K562 (cell line): Measurements from ENCODE around the gene MECP2. TPM values are rescaled to one million over a fixed set of nuclear protein-coding genes. Genes with fewer than 3 reads are reported as not detected.

Experiments
- ATAC-seq: fragments of 200-7000 bp; cut with Tn5 transposase; 3 replicates; pipeline ENCODE4 v1.9.1; 2020; ENCODE audit warnings: moderate library complexity
- BruUV-seq: library from RNA; stranded (reverse); fragments of 400-500 nt; replicated peaks from 2 replicates; lab custom pipeline; 2021; lab: Mats Ljungman, UMichigan
- CTCF ChIA-PET: fragments of 300-600 bp; formaldehyde crosslinking; extraction: SDS; loops from one replicate; lab custom pipeline; 2021; ENCODE audit warnings: low intra/inter-chr PET ratio; lab: Yijun Ruan, JAX
- POLR2A ChIA-PET: fragments of 300-600, 350-650 bp; sonication (Branson Sonifier 250); formaldehyde crosslinking; extraction: SDS; loops from one replicate; lab custom pipeline; 2021; ENCODE audit warnings: antibody characterized with exemption, inconsistent platforms; lab: Yijun Ruan, JAX
- DNase-seq, 4 experiments: peaks; one replicate each; pipeline versions ENCODE4 v3.0.0 to v3.0.0-alpha.2; 2011 to 2018; ENCODE audit warnings: low spot score in 3 of 4, mixed read lengths in 3 of 4; ENCODE audit errors: extremely low read depth in 1 of 4
- FAIRE-seq: peaks from 2 replicates; lab custom pipeline; 2011; peaks lifted over from hg19 to GRCh38; lab: Jason Lieb, UNC
- H2AFZ ChIP-seq: 2 replicates; pipeline ENCODE4 v1.6.0; 2011; ENCODE audit warnings: low read depth, low read length, control low read depth, inconsistent platforms
- H3K27ac ChIP-seq: fragments of 200-600 bp; 3 replicates; pipeline ENCODE4 v1.8.0; 2011; ENCODE audit warnings: low read depth, mild to moderate bottlenecking, control low read depth, inconsistent platforms, low read length, moderate library complexity, mixed read lengths; ENCODE audit errors: extremely low read depth
- H3K27me3 ChIP-seq, 2 experiments: fragments of 300-600 bp in 1 of 2; 2 replicates in 1 of 2; 3 replicates in 1 of 2; pipeline versions ENCODE4 v1.6.0 to v1.8.0; 2011; ENCODE audit warnings: inconsistent platforms in 2 of 2, low read length in 2 of 2, mild to moderate bottlenecking in 1 of 2, mixed read lengths in 1 of 2, moderate library complexity in 1 of 2; ENCODE audit not compliant: control insufficient read depth in 2 of 2, insufficient read depth in 2 of 2
- H3K36me3 ChIP-seq: fragments of 300-600 bp; 3 replicates; pipeline ENCODE4 v1.8.0; 2011; ENCODE audit warnings: mild to moderate bottlenecking, low read length, inconsistent platforms; ENCODE audit not compliant: control insufficient read depth, insufficient read depth
- H3K4me1 ChIP-seq, 2 experiments: fragments of 200-600 bp in 1 of 2; replicated peaks in 1 of 2; 2 replicates in 1 of 2; 3 replicates in 1 of 2; pipeline versions ENCODE4 v1.5.1 to v1.8.0; 2011; ENCODE audit warnings: inconsistent platforms in 2 of 2, low read length in 2 of 2, mild to moderate bottlenecking in 1 of 2, mixed read lengths in 1 of 2, moderate library complexity in 1 of 2; ENCODE audit not compliant: control insufficient read depth in 2 of 2, insufficient read depth in 2 of 2
- H3K4me2 ChIP-seq: 2 replicates; pipeline ENCODE4 v1.6.1; 2011; ENCODE audit warnings: low read length, control low read depth, inconsistent platforms, mixed read lengths; ENCODE audit not compliant: insufficient read depth
- H3K4me3 ChIP-seq: fragments of 200-600 bp; sonication (generic), shearing (Covaris generic); 2 replicates; pipeline ENCODE4 v1.5.1; 2016; ENCODE audit warnings: control low read depth, inconsistent platforms
- H3K79me2 ChIP-seq: fragments of 200-600 bp; 3 replicates; pipeline ENCODE4 v1.8.0; 2011; ENCODE audit warnings: low read length, inconsistent platforms; ENCODE audit not compliant: control insufficient read depth, insufficient read depth
- H3K9ac ChIP-seq, 2 experiments: 2 replicates each; pipeline versions ENCODE4 v1.6.0 to v1.6.1; 2011; ENCODE audit warnings: low read depth in 2 of 2, low read length in 2 of 2, control low read depth in 1 of 2, inconsistent platforms in 1 of 2, mild to moderate bottlenecking in 1 of 2, mixed read lengths in 1 of 2; ENCODE audit not compliant: insufficient read depth in 1 of 2
- H3K9me1 ChIP-seq: one replicate; pipeline ENCODE4 v1.6.0; 2011; ENCODE audit warnings: inconsistent platforms, mild to moderate bottlenecking, low read length, moderate library complexity; ENCODE audit not compliant: control insufficient read depth, insufficient read depth
- H3K9me3 ChIP-seq: replicated peaks from 2 replicates; pipeline ENCODE4 v1.5.1; 2011; ENCODE audit warnings: low read depth, low read length, inconsistent platforms; ENCODE audit not compliant: control insufficient read depth, insufficient read depth
- H4K20me1 ChIP-seq: replicated peaks from 2 replicates; pipeline ENCODE4 v1.6.1; 2011; ENCODE audit warnings: low read length, inconsistent platforms, mixed read lengths; ENCODE audit not compliant: control insufficient read depth, insufficient read depth
- CGGBP1 ChIP-seq: fragments of 250-450 bp; sonication (Bioruptor Pico); IDR thresholded peaks from 2 replicates; pipeline ENCODE4 v1.9.0; 2021; ENCODE audit warnings: mild to moderate bottlenecking
- POLR2G ChIP-seq: fragments of 200-400 bp; formaldehyde crosslinking; IDR thresholded peaks from 2 replicates; pipeline ENCODE4 v1.6.1; 2017; ENCODE audit warnings: low read depth, mild to moderate bottlenecking, antibody characterized with exemption, low read length, moderate library complexity
- RBFOX2 ChIP-seq: fragments of 200-400 bp; formaldehyde crosslinking; IDR thresholded peaks from 2 replicates; pipeline ENCODE4 v1.6.1; 2017; ENCODE audit warnings: low read depth, mild to moderate bottlenecking, low read length, moderate library complexity
- ZNF133 ChIP-seq: fragments of 250-450 bp; sonication (Bioruptor Pico); IDR thresholded peaks from 2 replicates; pipeline ENCODE4 v1.4.0; 2020; ENCODE audit warnings: mild to moderate bottlenecking
- ZNF282 ChIP-seq: sonication (generic); formaldehyde crosslinking; IDR thresholded peaks from 2 replicates; pipeline ENCODE4 v1.8.1; 2023; ENCODE audit warnings: missing genetic modification reagents
- ZNF707 ChIP-seq: fragments of 250-450 bp; sonication (Bioruptor Pico); conservative IDR thresholded peaks from 2 replicates; pipeline ENCODE4 v1.8.0; 2022; ENCODE audit warnings: inconsistent platforms, mild to moderate bottlenecking, moderate library complexity
- ZNF75A ChIP-seq: fragments of 450-650 bp; formaldehyde crosslinking; IDR thresholded peaks from 2 replicates; pipeline ENCODE4 v1.4.0; 2020; ENCODE audit warnings: mild to moderate bottlenecking
- WGBS: fragments of 100-300 bp; shearing (Covaris generic); methylation state at CpG from one replicate; pipeline ENCODE4 v1.1.6; 2016; ENCODE audit warnings: low coverage, mixed read lengths; ENCODE audit not compliant: insufficient coverage; ENCODE audit errors: missing lambda C conversion rate; 5-methylcytosine and 5-hydroxymethylcytosine counted together
- in situ Hi-C: fragments of 300-500 bp; cut with MboI; formaldehyde crosslinking; loops from 4 replicates; pipeline ENCODE4 v1.15.0; 2018; ENCODE audit warnings: inconsistent platforms, mixed read lengths
- intact Hi-C: fragments of 100-400 bp; cut with micrococcal nuclease; formaldehyde crosslinking; loops from 2 replicates; pipeline ENCODE4 v1.14.2; 2022
- polyA plus RNA-seq, 8 experiments: library from polyadenylated mRNA; depleted of rRNA in 4 of 8; stranded (reverse) in 5 of 8; unstranded in 3 of 8; fragments of >200 nt; fragmentation: Nextera tagmentation in 2 of 8; fragmentation: Illumina TruSeq in 1 of 8; extraction: Ambion mirVana in 2 of 8; extraction: Trizol in 1 of 8; gene quantifications; 2 replicates each; pipeline versions ENCODE4 v1.2.1 to v1.2.3, GENCODE V29; 2011 to 2014; ENCODE audit warnings: inconsistent platforms in 1 of 8, missing spikeins in 1 of 8
- total RNA-seq, 7 experiments: library from RNA; depleted of rRNA in 6 of 7; stranded (reverse); fragments of >200 nt in 6 of 7; fragmentation: Illumina TruSeq in 2 of 7; extraction: Trizol in 2 of 7; gene quantifications; 2 replicates each; pipeline versions ENCODE4 v1.2.1 to v1.2.3, GENCODE V29; 2011 to 2021; ENCODE audit warnings: low replicate concordance in 1 of 7

Gene MECP2
- total and polyA plus RNA-seq, 9 of the 15 experiments (the other 6 are each of a cell fraction or from before 2014, with no cell fraction given): 2.1 to 50.9 (median 30.5) TPM

- WGBS: 80% methylated on average over 5 of the region's 17 CpGs
- H3K27me3 ChIP-seq: no peaks in the 10 kb centered on the region
- H3K79me2 ChIP-seq: peaks cover 27% of the 10 kb centered on the region
- peak overlapping the region; percentile 36; the same call in 1 of the 3 replicates for H3K27ac ChIP-seq
- FAIRE-seq: no peak
- no peak overlapping the region for H2AFZ ChIP-seq
- in situ Hi-C loops: no loop called here
- peak overlapping the region in 1 of 2 experiments; percentile 71; a peak in 2 of 4 replicates for H3K9ac ChIP-seq
- CTCF ChIA-PET: interaction anchor here (0.7 kb wide), 1 partner anchor 38 kb away, joined by 3 read pairs; no protein-coding TSS in a partner anchor
- no peaks in the 10 kb centered on the region for H3K9me3 ChIP-seq
- no TSS peak for BruUV-seq
- TF ChIP-seq POLR2G: peak; percentile 64
- TF ChIP-seq ZNF75A (CRISPR knock-in tag): no peak
- no peak for TF ChIP-seq ZNF282
- TF ChIP-seq RBFOX2: peak; percentile 21
- no peak for TF ChIP-seq ZNF133
- TF ChIP-seq ZNF707 (CRISPR knock-in tag): no peak
- no peak for TF ChIP-seq CGGBP1 (CRISPR knock-in tag)
- no peak overlapping the region for H3K4me3 ChIP-seq
- no peaks in the 10 kb centered on the region; the same call in 1 of the 2 replicates for H4K20me1 ChIP-seq
- POLR2A ChIA-PET: interaction anchor here (0.6 to 3.3 kb wide), 11 partner anchors 9 to 85 kb away, joined by 3 to 23 read pairs (median 4); partner anchors contain the start of genes MECP2 and TMEM187
- H3K4me2 ChIP-seq: no peak overlapping the region
- H3K9me1 ChIP-seq: no peaks in the 10 kb centered on the region
- no peak for ATAC-seq
- H3K4me1 ChIP-seq: peaks cover 3 to 63% of the 10 kb centered on the region in 2 experiments
- intact Hi-C loops: no loop called here
- H3K36me3 ChIP-seq: peaks cover 85% of the 10 kb centered on the region
- DNase-seq: no peak
These were observed 84.5 kb downstream of the MECP2 start for GRCh38 chrX:154013001-154013421.
